Activated CD8-positive, alpha-beta memory T cell treated with anti-CD3 and anti-CD28 coated beads for 1 hour (primary cell): ENCODE results near the gene LRP5.
"Not testable (repeated sequence)": the region's sequence is repeated elsewhere in the genome, so short reads cannot be mapped to it uniquely, and the experiment has no call there.

ENCODE experiments used
- DNase-seq, 2 donors: peaks; one replicate each; pipeline ENCODE4 v3.0.0-alpha.2; 2020; ENCODE audit warnings: low read depth in 1 of 2; ENCODE audit errors: extremely low read depth in 1 of 2

LRP5 gene

DNA sequence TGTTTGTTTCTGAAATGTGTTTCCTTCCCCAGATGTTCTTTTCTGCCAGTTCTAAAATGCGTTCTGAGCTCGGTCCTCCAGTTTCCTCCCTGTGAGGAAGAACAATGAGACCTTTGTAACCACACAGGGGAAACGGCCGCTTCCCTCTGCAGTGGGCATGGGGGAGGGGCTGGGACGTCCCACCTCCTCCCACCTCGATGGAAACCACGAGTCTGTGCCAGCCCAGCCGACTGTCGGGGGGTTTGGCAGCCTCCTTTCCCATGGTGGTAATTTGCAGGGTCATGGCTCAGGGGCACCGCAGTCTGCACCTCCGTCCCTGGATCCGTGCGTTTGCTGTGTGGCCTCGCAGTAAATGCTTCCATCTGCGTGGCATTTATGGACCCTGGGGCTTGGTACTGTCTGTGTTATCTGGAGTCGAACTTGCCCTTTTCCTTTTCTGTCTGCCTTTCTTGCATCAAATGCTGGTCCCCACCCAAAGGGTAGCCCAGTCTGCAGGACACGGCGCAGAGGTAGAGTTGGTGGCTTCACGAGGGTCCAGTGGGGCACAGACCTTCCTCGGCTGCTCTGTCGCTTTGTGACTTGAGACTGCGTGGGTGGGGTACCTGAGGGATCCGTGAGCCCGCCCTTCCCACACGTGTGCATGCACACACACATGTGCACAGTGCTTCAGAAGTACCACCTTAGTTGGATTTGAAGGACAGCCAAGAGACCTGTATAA is 16.1 kb downstream of the LRP5 start:
- DNase-seq, result no peak

- DNase-seq, result no peak
Measured at GRCh38 chr11:68329536-68329935, 17.1 kb downstream of the LRP5 start.

DNA sequence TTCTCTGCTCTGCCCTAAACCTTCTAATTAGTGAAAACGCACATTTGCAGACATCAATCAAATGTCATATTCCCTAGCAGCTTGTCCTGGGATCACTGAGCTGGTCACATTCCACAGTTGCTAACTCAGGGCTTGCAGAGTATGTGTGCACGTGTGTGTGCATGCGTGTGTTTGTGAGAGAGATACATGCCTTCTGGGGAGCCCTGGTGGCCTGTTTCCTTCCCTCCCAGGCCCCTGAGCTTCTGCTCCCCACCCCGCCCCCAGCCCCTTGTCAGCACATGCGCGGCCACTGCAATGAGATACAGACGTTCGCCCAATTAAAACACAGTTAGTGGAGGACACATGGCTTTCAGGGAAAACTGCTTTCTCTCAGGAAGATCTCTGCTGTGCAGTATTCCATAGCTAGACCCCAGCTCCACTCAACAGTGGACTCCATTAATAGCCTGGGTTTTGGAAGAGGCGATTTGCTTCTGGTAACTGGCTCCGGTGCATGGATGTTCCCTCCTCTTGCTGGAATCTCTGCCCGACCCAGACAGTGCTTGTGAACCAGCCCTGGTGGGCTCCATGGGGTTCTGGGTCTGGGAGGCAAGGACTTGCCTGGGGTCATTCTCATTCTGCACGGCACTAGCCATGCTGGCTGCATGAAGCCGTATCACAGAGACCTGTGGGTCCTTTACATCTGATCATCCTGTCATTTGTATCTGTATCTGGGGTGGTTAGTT is 17.7 kb downstream of the LRP5 start:
- no peak for DNase-seq

DNA sequence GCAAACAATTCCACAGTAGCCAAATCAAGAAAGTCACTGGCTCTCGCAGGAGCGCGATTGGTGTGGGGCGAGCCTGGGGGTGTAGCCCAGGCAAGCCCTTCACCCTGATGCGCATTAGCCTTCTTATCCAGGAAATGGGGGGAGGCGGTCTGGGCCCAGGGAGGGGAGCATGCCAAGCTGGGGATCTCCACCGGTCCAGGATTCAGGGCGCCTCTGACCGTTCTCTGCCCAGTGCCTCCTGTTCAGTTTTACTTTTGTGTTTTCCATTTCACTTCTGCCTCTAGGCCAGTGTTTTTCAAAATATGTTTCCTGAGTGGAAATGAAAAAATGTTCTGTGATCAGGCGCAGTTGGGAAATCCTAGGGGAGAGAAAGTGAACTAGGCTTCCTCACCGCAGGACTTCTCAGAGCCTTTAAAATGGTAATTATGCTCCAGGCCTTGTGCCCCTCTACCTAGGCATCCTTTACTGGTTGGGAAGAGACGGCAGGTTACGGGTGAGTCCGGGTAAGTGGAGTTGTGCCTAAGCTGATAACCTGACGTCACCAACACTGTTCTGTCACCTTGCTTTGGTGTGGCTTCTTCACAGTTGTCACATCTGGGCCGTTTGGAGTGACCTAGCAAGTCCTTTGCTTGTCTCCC is 18.4 kb downstream of the LRP5 start:
- DNase-seq, result no peak

DNA sequence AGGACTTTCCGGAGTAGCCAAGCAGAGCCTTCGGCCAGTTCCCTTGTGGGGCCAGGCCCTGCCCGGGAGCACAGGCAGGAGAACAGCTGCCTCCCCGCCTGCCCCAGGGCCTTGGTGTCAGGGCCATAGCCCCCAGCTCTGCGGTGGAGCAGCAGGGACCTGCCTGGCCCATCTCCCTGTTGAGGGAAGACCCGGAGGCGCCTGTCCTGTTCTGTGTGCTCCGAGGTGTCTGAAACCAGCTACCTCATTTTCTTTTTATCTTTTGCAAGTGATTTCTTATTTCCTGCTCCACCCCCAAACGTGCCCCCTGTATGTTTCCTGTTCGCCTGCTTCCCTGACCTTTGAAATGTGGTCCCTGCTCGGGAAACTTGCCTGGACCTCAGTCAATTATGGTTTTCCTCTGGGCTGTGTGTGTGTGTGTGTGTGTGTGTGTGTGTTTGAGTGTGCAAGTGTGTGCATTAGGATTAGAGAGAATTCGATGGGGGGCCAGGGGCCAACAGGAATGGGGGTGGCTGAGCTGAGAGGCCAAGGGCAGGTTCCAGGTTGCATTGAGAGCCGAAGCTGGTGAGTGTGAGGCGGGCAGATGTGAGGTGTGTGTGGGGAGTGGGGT is 19.1 kb downstream of the LRP5 start:
- no peak for DNase-seq

DNA sequence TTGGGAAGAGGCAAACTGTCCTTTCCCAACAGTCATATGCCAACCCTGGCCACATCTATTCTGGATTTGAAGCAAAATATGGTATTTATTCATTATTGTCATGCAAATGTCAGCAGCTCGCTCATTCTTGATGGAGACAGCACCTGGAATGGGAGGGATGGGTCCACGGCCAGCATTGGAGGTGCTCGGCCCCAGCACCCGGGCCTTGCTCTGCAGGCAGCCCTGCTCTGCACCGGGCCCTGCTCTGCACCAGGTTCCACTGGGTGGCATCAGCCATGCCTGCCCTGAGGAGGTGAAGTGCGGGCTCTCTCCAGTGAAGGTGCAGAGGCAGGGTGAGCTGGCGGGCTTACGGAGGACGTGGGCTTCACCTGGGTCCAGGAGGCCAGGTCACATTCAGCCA is 19.8 kb downstream of the LRP5 start:
- no peak for DNase-seq

GRCh38 chr11:68333173-68333572 is 20.8 kb downstream of the LRP5 start:
- no peak for DNase-seq

GRCh38 chr11:68334923-68335322 is 22.5 kb downstream of the LRP5 start:
- DNase-seq, result no peak

GRCh38 chr11:68335683-68336082 is 23.3 kb downstream of the LRP5 start:
- DNase-seq, result no peak

DNA sequence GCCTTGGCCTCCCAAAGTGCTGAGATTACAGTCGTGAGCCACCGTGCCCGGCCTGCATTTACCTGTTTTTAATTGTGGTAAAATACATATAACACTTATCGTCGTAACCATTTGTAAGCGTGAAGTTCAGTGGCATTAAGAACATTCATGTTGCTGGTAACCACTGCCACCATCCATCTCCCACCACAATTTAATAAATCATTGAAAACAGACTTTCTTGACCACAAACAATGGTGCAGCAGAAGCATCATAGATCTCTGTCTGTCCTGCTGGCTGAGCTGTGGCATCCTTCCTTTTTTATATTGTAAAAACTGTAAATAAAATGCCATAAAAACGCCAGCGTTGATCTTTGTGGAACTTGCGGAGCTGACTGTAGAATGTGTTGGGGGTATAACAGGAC is 24.3 kb downstream of the LRP5 start:
- DNase-seq, result no peak

GRCh38 chr11:68337399-68337835 is 25.0 kb downstream of the LRP5 start:
- DNase-seq, result no peak

DNA sequence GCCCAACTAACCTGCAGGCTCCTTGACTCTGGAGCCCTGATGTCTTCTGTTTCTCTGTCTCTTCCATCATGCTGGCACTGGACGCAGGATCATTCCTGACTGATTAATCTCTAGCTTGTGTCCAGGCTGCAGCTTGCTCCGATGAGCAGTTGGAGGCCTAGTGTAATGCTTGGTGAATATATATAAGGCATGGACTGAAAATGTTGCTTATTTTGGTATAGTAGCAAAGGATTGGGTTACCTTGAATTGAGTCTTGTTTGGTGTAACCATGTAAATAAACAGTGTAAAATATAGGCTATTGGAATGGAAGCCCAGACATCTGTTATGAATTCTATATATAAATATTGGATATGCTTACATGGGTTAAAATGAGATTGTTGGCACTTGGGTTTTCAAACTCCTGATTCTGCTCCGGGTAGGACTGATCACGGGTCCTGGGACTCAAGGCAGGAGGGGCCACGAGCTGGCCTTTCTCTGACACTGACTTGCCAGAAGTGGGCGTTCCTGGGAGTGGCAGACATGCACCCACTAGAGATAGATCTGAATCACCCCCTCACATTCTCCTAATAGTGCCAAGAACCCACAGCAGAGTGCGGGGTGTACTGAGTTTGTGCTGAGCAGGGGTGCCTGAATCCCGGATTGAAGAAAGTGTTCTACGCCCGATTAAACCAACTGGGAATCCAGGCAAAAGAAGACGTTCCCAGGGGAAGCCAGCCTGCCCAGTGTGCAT is 25.8 kb downstream of the LRP5 start:
- DNase-seq, result no peak

DNA sequence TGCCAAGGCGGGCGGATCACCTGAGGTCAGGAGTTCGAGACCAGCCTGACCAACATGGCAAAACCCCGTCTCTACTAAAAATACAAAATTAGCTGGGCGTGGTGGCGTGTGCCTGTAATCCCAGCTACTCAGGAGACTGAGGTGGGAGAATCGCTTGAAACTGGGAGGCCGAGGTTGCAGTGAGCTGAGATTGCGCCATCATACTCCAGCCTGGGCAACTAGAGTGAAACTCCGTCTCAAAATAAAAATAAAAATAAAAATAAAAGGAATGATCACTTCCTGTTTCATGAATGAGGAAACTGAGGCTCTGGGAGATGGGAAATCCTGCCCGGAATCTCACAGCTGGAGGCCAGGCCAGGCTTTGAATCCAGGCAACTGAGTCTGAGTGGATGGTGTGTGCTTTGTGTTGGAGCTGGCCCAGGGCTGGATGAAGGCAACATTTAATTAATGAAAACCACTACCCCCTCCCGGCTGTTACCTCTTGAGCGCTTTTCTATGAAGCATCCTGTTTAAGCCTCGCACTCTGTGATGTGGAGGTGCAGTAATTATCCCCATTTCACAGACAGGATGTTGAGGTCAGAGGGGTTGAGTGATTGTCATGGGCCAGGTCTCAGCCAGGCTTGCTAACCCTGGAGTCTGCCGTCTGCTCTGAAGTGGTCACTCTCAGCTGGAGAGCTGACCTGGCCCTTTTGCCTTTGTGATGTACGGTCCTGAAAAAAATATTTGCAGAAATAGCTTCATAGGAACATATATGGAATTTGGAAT is 27.8 kb downstream of the LRP5 start:
- no peak for DNase-seq

DNA sequence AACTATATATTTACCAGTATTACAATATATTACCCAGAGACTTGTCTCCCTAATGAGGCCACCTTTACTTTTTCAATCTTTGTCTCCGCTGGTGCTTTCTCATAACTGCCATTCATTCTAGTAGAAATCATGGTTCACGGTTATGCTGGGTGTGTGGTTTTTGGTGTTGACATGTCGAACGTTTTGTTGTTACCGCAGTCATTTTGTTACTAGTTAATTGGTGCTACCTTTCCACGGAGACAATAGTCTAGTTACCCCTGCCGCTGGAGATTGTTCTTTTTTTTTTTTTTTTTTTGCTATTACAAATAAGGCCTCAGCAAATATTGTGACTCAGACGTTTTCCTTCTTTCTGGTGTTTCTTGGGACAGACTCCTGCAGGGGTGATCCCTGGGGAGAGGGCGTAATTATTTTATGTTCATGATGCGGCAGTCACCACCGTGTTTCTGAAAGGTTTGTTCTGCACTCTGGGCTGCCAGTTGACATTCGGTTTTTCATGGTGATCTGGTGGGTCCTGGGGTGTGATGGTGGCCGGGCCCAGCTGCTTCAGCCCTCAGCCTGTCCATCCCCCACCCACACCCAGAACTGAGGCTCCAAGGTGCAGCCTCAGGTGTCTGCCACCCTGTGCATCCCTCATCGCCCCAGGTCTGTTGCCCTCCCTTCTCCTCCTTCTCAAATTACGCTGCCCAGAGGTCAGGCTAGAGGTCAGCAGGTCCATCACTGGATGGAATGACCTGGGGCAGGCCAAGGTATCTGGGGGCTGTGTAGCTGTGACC is 28.6 kb downstream of the LRP5 start:
- no peak for DNase-seq

- no peak for DNase-seq
Measured at GRCh38 chr11:68341557-68342458, 29.4 kb downstream of the LRP5 start.

DNA sequence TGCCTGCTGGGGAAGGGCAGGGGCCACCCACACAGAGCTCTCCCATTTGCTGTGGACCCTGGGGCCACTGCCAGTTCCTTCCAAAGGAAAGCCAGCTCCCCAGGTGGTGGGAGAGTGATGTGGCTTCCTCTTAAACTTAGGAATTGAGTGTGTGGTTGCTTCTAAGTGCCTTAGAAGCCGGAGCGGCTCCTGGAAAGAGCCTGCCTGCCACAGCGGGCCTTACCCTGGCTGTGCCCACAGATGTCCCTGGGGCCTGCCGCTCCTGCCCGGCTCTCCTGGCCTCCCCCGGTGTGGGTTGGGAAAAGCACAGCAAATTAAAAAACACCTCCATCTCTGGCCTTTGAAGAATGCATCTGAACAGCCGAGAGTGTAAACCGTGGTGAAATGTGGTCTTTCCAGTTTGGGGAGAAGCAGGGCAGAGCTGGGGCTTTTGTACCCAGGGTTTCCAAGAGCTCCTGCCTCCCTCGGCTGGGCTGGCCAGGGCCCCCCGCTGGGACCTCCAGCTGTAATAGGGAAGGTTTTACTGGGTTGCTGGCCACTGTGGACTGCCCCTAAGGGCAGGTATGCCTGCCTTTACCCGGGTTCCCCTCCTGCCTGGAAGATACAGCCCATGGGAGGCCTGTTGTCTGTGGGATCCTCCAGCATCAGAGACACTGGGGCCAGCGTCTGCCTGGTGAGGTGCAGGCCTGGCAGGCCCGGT is 30.2 kb downstream of the LRP5 start:
- DNase-seq, result no peak

DNA sequence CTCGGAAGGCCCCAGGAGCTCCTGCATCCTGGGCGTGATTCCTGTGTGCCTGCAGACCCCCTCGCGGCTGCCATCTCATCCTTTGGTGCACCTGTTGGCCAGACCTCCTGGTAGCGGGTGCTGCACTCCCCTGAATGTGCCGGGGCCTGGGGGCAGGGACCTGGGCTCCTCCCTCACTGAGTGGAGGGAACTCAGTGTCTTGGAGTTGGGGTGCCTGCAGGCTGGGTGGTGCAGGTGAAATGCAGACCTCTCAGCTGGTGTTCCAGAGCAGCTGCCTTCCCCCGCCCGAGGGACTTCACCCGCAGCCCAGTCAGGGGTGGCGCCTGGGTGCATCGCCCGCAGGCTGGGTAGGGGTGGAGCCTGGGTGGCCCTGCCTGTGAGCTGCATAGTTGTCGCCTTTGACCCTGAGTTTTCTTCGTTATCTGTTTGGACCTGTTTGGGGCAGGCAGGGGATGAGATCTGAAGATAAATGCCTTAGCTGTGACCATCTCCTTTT is 31.4 kb downstream of the LRP5 start:
- no peak for DNase-seq

GRCh38 chr11:68344821-68345220 is 32.4 kb downstream of the LRP5 start:
- DNase-seq, result not testable (repeated sequence)
